PC-3 (cell line): Measurements from ENCODE around the gene SGCG. TPM values are rescaled to one million over a fixed set of nuclear protein-coding genes. Genes with fewer than 3 reads are reported as not detected.
A peak's percentile ranks its signal among the peaks of the same experiment; 100 is the strongest.
"Not testable (repeated sequence)": the region's sequence is repeated elsewhere in the genome, so short reads cannot be mapped to it uniquely, and the experiment has no call there.

Experiments used
- ATAC-seq: fragments of 200-7000 bp; cut with Tn5 transposase; 2 replicates; pipeline ENCODE4 v1.9.1; 2020; ENCODE audit warnings: mild to moderate bottlenecking, moderate library complexity
- BruUV-seq: library from RNA; stranded (reverse); fragments of 400-500 nt; replicated peaks from 2 replicates; lab custom pipeline; 2021; lab: Mats Ljungman, UMichigan
- CTCF ChIA-PET: fragments of 300-600 bp; sonication (Branson Sonifier 250); formaldehyde crosslinking; loops from one replicate; lab custom pipeline; 2022; ENCODE audit warnings: antibody characterized with exemption; lab: Charles Lee
- POLR2A ChIA-PET: fragments of 300-600 bp; sonication (Branson Sonifier 250); formaldehyde crosslinking; loops from one replicate; lab custom pipeline; 2022; ENCODE audit warnings: antibody characterized with exemption; ENCODE audit not compliant: unreplicated experiment; lab: Charles Lee
- DNase-seq: peaks from one replicate; pipeline ENCODE4 v3.0.0-alpha.2; 2015
- H2AFZ ChIP-seq: fragments of 300-600 bp; sonication (generic); 2 replicates; pipeline ENCODE4 v1.6.0; 2016; ENCODE audit warnings: antibody characterized with exemption, low read length
- H3F3A ChIP-seq: fragments of 300-600 bp; sonication (generic); one replicate; pipeline ENCODE4 v1.6.0; 2017; ENCODE audit warnings: antibody characterized with exemption, low read length, control low read depth, mild to moderate bottlenecking; ENCODE audit not compliant: unreplicated experiment
- H3K27ac ChIP-seq: fragments of 300-600 bp; sonication (generic); 2 replicates; pipeline ENCODE4 v1.5.1; 2016; ENCODE audit warnings: mild to moderate bottlenecking, low read length
- H3K27me3 ChIP-seq: fragments of 300-600 bp; sonication (generic); 2 replicates; pipeline ENCODE4 v1.6.1; 2016; ENCODE audit warnings: low read length, mixed read lengths
- H3K36me3 ChIP-seq: fragments of 300-600 bp; sonication (generic); 2 replicates; pipeline ENCODE4 v1.6.1; 2016; ENCODE audit warnings: low read depth, mixed run types, low read length, mixed read lengths
- H3K4me1 ChIP-seq: fragments of 300-600 bp; sonication (generic); 2 replicates; pipeline ENCODE4 v1.5.1; 2016; ENCODE audit warnings: low read length; ENCODE audit not compliant: insufficient read depth
- H3K4me2 ChIP-seq: fragments of 300-600 bp; sonication (generic); 2 replicates; pipeline ENCODE4 v1.6.0; 2016; ENCODE audit warnings: low read length
- H3K4me3 ChIP-seq: fragments of 300-600 bp; sonication (generic); 2 replicates; pipeline ENCODE4 v1.5.1; 2016; ENCODE audit warnings: mild to moderate bottlenecking, low read length, mixed read lengths
- H3K79me2 ChIP-seq: fragments of 300-600 bp; sonication (generic); 2 replicates; pipeline ENCODE4 v1.6.1; 2017; ENCODE audit warnings: low read length, mixed read lengths
- H3K9ac ChIP-seq: fragments of 300-600 bp; sonication (generic); 2 replicates; pipeline ENCODE4 v1.6.0; 2016; ENCODE audit warnings: mild to moderate bottlenecking, low read length
- H3K9me2 ChIP-seq: fragments of 300-600 bp; sonication (generic); replicated peaks from 2 replicates; pipeline ENCODE4 v1.6.1; 2016; ENCODE audit warnings: mixed run types, low read length, mixed read lengths
- H3K9me3 ChIP-seq: fragments of 300-600 bp; sonication (generic); 2 replicates; pipeline ENCODE4 v1.6.1; 2016; ENCODE audit warnings: low read length, mixed read lengths
- H4K20me1 ChIP-seq: fragments of 300-600 bp; sonication (generic); 2 replicates; pipeline ENCODE4 v1.6.1; 2016; ENCODE audit warnings: low read length, mixed read lengths
- CTCF ChIP-seq: fragments of 300-600 bp; sonication (generic); conservative IDR thresholded peaks from 2 replicates; pipeline ENCODE4 v1.5.1; 2017; ENCODE audit warnings: antibody characterized with exemption, low read depth, mild to moderate bottlenecking, low read length
- EZH2 ChIP-seq: fragments of 300-600 bp; sonication (generic); IDR thresholded peaks from one replicate; pipeline ENCODE4 v1.6.1; 2017; ENCODE audit warnings: antibody characterized with exemption, mild to moderate bottlenecking, low read length; ENCODE audit not compliant: unreplicated experiment
- EZH2phosphoT487 ChIP-seq: fragments of 300-600 bp; sonication (generic); IDR thresholded peaks from 2 replicates; pipeline ENCODE4 v1.6.1; 2018; ENCODE audit warnings: mild to moderate bottlenecking, antibody characterized with exemption, low read length, borderline replicate concordance
- intact Hi-C: fragments of 100-400 bp; cut with micrococcal nuclease; formaldehyde crosslinking; loops from 2 replicates; pipeline ENCODE4 v1.9.0; 2023
- total RNA-seq: library from RNA; depleted of rRNA; stranded (reverse); fragments of >200 nt; gene quantifications from 2 replicates; pipeline ENCODE4 v1.2.3, GENCODE V29; 2014

The SGCG gene
- total RNA-seq, 1 experiment from 2014 or later: not detected

- ChIA-PET POLR2A (no interaction called here), CTCF (no interaction called here)
- no peak overlapping the region for H3K4me2 ChIP-seq
- no peaks in the 10 kb centered on the region for H3K4me1 ChIP-seq
- intact Hi-C loops: no loop called here
- no peak overlapping the region for H3K9ac ChIP-seq
- no TSS peak for BruUV-seq
- no peak for TF ChIP-seq EZH2phosphoT487
- no peak for TF ChIP-seq CTCF
- TF ChIP-seq EZH2: no peak
- H3K27ac ChIP-seq: no peak overlapping the region
- H4K20me1 ChIP-seq: no peaks in the 10 kb centered on the region
- H3K9me2 ChIP-seq: no peaks in the 10 kb centered on the region
- ATAC-seq (no peak), DNase-seq (no peak)
- peaks cover 39% of the 10 kb centered on the region for H3K27me3 ChIP-seq
- no peak overlapping the region for H2AFZ ChIP-seq
- no peaks in the 10 kb centered on the region for H3K79me2 ChIP-seq
- no peaks in the 10 kb centered on the region for H3F3A ChIP-seq
- H3K36me3 ChIP-seq: no peaks in the 10 kb centered on the region
- H3K9me3 ChIP-seq: no peaks in the 10 kb centered on the region
- no peak overlapping the region for H3K4me3 ChIP-seq
These were observed 108.2 kb downstream of the SGCG start for GRCh38 chr13:23288995-23289394.

- Histone ChIP-seq H3K36me3 (no peaks in the 10 kb centered on the region), H3K4me2 (no peak overlapping the region), H3K9me2 (no peaks in the 10 kb centered on the region), H3K27me3 (peaks cover 46% of the 10 kb centered on the region), H3K9ac (no peak overlapping the region), H2AFZ (no peak overlapping the region), H3K9me3 (no peaks in the 10 kb centered on the region), H3K79me2 (no peaks in the 10 kb centered on the region), H3K4me1 (no peaks in the 10 kb centered on the region), H3K4me3 (no peak overlapping the region), H4K20me1 (no peaks in the 10 kb centered on the region), H3K27ac (no peak overlapping the region), H3F3A (no peaks in the 10 kb centered on the region)
- ATAC-seq (no peak), DNase-seq (peak; percentile 16)
- TF ChIP-seq EZH2 (no peak), CTCF (no peak), EZH2phosphoT487 (no peak)
- ChIA-PET POLR2A (no interaction called here), CTCF (no interaction called here)
- BruUV-seq: no TSS peak
- intact Hi-C loops: no loop called here
These were observed 109.2 kb downstream of the SGCG start for GRCh38 chr13:23289917-23290357.

GRCh38 chr13:23292586-23292985 lies 111.8 kb downstream of the SGCG start:
- Histone ChIP-seq H3K4me2 (no peak overlapping the region), H2AFZ (no peak overlapping the region), H3K79me2 (no peaks in the 10 kb centered on the region), H3K36me3 (no peaks in the 10 kb centered on the region), H3K27me3 (peaks cover 47% of the 10 kb centered on the region), H3K4me3 (no peak overlapping the region), H3K9ac (no peak overlapping the region), H3K9me3 (no peaks in the 10 kb centered on the region), H3K27ac (no peak overlapping the region), H3K4me1 (no peaks in the 10 kb centered on the region), H4K20me1 (no peaks in the 10 kb centered on the region), H3F3A (no peaks in the 10 kb centered on the region), H3K9me2 (no peaks in the 10 kb centered on the region)
- DNase-seq: no peak
- TF ChIP-seq CTCF: no peak
- no peak for TF ChIP-seq EZH2
- TF ChIP-seq EZH2phosphoT487: no peak
- no TSS peak for BruUV-seq
- ChIA-PET CTCF (no interaction called here), POLR2A (no interaction called here)
- ATAC-seq: no peak
- intact Hi-C loops: no loop called here

- H3K4me3 ChIP-seq, H3K9ac ChIP-seq, DNase-seq, H3K9me2 ChIP-seq, H3K27ac ChIP-seq, H3K79me2 ChIP-seq, H3K4me1 ChIP-seq, H2AFZ ChIP-seq, H3K36me3 ChIP-seq, CTCF ChIA-PET, POLR2A ChIA-PET, H3F3A ChIP-seq, H4K20me1 ChIP-seq, H3K9me3 ChIP-seq, BruUV-seq, H3K4me2 ChIP-seq, ATAC-seq, intact Hi-C loops, H3K27me3 ChIP-seq: not testable (repeated sequence)
These were observed 134.1 kb downstream of the SGCG start for GRCh38 chr13:23314837-23315236.
